OCI-LY1 (cell line): Measurements from ENCODE around the gene FMNL3.

Experiments
- CTCF ChIP-seq: fragments of 200-600 bp; sonication (generic), shearing (Covaris generic); IDR thresholded peaks from 2 replicates; pipeline ENCODE4 v1.5.1; 2017; ENCODE audit warnings: mild to moderate bottlenecking, antibody characterized with exemption, low read length, moderate library complexity, mixed read lengths
- EZH2 ChIP-seq: fragments of 200-600 bp; sonication (generic), shearing (Covaris generic); IDR thresholded peaks from 2 replicates; pipeline ENCODE4 v1.8.0; 2017; ENCODE audit warnings: borderline replicate concordance, mixed run types, mild to moderate bottlenecking, antibody characterized with exemption, low read length, moderate library complexity, mixed read lengths

GRCh38 chr12:49669796-49670195 lies 37.4 kb downstream of the FMNL3 start:
- no peak for TF ChIP-seq EZH2
- TF ChIP-seq CTCF = no peak
